Kidney tubule cell (primary cell): ENCODE results near the gene DPP10.

Source experiments
- DNase-seq: peaks from one replicate; pipeline ENCODE4 v3.0.0-alpha.2; 2018; ENCODE audit warnings: low spot score

The DPP10 gene

GRCh38 chr2:115285416-115285815 lies 843.0 kb downstream of the DPP10 start:
- no peak for DNase-seq

- no peak for DNase-seq
Measured at GRCh38 chr2:115290478-115290877, 848.0 kb downstream of the DPP10 start.

DNA sequence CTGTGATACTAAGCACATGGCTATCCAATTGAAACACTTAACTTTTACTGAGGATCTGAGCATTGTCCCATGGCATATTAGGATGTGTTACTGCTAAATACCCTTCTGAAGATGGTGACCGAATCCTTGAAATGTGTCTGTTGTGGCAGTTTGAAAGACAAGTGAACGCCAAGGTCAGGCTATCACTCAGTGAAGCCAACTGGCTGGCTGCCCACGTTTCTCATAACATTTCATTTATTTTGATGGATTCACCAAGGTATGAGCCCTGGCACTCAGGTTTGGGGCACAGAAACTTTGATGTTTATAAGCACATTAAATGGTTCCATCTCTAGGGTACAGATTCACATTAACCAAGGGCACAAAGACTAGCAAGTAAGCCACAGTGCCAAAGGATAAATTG lies 850.3 kb downstream of the DPP10 start:
- no peak for DNase-seq

DNA sequence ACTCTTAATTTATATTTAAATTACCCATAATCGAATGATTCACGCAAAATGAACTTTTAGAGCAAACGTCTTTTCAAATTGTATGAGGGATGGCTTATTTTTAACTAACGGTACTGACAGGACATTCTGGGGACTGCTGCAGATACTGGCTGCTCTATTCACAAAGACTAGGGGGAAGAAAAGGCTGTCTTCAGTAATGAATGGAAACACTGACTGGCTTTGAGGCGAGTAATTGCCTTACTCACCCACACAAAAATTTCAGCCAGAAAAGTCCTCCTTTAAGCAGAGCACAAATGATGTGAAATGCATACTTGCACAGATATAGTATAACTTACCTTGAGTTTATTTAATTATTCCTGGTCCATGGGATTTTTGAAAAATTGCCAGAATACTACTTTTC lies 852.6 kb downstream of the DPP10 start:
- no peak for DNase-seq

GRCh38 chr2:115297056-115297455 lies 854.6 kb downstream of the DPP10 start:
- DNase-seq: no peak

- DNase-seq: no peak
Measured at GRCh38 chr2:115299199-115299598, 856.8 kb downstream of the DPP10 start.

- DNase-seq: no peak
Measured at GRCh38 chr2:115305712-115306111, 863.3 kb downstream of the DPP10 start.

- DNase-seq: no peak
Measured at GRCh38 chr2:115314119-115314518, 871.7 kb downstream of the DPP10 start.

DNA sequence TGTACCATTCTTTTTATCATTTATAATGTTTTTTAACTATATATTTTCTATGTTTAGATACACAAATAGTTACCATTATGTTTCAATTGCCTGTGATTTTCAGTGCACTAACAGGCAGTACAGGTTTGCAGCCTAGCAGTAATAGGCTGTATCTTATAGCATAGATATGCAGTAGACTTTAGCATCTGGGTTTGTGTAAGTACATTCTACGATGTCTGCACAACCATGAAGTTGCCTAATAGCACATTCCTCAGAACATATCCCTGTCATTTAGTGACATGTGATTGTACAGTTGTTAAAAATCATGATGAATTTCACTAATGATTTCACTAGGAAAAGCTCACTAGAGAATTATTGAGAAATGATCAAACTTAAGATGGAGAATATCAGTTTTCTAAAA lies 884.6 kb downstream of the DPP10 start:
- DNase-seq: no peak

DNA sequence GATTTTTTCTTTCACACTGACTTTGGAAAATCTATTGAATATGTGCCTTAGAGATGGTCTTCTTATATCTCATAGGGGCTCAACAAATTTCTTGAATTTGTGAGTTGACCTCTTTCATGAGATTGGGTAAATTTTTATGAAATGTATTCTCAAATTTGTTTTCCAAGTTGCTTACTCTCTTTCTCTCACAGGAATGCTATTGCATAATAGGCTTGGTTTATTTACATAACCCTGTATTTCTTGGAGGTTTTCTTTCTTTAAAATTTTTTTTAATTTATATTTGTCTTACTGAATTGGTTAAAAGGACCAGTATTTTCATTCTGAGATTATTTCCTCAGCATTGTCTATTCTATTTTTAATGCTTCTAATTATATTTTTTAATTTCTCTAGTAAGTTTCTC lies 917.1 kb downstream of the DPP10 start:
- no peak for DNase-seq

- DNase-seq: no peak
Measured at GRCh38 chr2:115364093-115364492, 921.7 kb downstream of the DPP10 start.

DNA sequence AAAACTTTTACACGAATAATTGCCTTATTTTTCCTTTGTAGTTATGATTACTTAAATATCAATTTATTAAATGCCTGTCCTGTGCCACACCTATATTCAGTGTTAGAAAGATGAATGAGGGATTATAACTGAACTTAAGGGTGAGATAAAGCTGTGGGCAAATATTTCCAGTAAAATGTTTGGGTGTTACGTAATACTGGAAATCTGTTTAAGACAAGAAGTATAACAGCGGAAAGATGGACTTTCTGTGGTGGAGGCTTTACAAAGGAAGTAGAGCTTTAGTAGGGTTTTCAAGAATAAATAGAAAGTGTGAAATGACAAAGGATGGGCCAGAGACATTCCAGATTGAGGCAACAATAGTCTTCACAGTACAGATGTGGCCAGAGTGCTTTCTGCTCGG lies 927.0 kb downstream of the DPP10 start:
- no peak for DNase-seq

- DNase-seq: no peak
Measured at GRCh38 chr2:115374981-115375380, 932.5 kb downstream of the DPP10 start.

GRCh38 chr2:115384399-115384798 lies 942.0 kb downstream of the DPP10 start:
- DNase-seq: no peak

GRCh38 chr2:115386465-115386864 lies 944.0 kb downstream of the DPP10 start:
- no peak for DNase-seq

DNA sequence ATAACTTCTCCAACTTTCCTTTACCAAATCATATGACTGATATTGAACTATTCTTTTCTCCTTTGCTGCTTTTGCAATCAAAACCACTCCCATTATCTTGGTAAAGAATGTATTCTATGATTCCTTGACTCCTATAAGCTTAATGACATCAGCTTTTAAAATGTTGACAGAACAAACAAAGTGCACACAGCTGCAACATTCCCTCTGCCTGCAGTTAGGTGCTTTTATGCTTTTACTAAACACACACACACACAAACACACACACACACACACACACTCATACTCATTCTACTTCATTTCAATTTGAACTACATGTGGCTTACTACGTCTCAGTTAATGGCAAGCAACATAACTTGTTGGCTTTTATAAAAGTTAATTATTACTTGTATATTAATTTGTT lies 946.6 kb downstream of the DPP10 start:
- DNase-seq: no peak

DNA sequence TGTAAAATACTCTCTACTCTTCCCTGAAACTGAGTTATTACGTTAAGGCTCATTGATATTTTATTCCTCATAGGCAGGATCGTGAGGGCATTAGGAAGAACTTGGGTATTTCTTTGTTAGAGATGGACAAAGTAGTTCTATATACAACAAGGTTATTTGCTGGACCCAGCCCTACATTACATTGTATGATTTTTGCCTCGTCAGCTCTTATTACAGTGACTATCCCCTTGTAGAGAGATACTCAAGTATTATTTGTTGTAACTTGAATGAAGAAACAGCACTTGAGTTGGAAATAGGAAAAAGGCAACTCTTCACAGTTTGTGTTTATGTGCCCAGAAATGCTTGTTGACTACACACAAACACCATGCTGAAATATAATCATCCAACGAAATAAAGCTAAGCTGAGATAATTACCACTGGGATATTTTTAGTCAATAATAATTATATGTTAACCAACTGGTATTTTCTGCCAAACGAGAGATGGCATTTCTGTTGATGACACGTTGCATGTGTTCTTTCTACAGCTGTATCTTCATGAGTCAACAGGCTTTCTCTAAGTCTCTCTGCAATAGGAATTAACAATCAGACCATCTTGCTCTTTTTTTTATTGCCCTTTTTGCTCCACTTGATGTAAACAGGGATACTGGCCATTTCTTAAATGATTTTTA lies 947.6 kb downstream of the DPP10 start:
- no peak for DNase-seq

DNA sequence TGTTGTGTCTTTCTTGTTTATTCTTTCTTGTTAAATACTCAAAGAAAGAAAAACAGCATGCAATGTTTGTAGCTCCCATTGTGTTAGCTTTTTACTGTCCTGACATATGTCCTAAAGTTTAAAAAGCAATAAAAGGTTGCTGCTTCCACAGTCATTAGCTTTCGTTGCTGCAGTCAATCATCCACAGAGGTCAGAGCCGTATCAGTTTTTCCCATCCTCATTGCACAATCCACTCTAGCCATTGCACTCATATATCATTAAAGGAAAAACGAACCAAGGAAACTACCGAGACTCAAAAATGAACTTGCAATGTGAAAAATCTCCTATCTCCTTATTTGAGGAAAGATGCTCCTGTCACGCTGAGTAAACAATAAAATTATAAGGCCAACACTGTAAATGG lies 954.1 kb downstream of the DPP10 start:
- no peak for DNase-seq

- DNase-seq: no peak
Measured at GRCh38 chr2:115400940-115401339, 958.5 kb downstream of the DPP10 start.

DNA sequence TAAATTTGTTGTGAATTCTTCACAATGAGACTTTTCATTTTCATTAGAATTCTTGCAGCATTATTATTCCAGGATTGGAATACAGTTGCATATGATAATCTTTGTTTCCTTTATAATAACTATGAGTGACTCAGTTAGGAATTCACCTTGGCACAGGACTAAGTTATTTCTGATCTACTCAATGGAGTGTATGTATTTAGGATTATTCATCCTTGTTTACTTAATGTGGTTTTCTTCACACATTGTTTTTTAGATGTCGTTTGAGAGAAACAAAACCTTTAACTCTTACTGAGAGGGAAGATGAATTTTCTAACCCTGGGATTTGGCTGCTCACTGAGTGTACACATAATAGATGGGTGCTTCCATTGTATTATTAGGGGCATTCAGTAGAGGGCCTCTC lies 970.1 kb downstream of the DPP10 start:
- DNase-seq: no peak

- no peak for DNase-seq
Measured at GRCh38 chr2:115413791-115414190, 971.4 kb downstream of the DPP10 start.

GRCh38 chr2:115414466-115414865 lies 972.0 kb downstream of the DPP10 start:
- no peak for DNase-seq

DNA sequence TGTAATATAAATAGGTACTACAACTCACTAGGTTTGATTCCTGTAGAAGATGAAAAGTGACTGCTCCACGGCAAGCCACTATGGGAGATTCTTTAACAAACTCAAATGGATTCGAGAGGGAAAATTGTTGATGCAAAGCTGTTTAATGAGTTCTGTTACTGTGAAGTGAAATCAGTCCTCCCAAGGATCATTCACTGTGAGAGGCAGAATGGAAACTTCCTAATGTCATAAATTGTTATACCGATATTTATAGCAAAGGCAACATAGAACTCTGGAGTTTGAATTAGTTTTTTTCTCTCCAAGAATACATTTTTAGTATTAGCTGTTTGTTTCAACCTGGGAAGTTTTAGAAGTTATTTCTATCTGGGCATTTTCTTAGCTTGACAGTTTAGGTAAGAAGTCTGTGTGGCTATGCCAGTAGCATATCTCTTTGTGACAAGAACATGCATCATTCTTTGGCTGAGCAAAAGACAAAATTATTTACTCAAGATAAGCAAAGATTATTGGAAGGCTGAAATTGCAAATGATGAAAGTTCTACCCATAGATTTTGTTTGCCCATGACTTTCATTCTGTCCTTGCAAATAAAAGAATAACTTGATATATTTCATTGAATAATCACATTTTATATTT lies 979.7 kb downstream of the DPP10 start:
- DNase-seq: no peak

DNA sequence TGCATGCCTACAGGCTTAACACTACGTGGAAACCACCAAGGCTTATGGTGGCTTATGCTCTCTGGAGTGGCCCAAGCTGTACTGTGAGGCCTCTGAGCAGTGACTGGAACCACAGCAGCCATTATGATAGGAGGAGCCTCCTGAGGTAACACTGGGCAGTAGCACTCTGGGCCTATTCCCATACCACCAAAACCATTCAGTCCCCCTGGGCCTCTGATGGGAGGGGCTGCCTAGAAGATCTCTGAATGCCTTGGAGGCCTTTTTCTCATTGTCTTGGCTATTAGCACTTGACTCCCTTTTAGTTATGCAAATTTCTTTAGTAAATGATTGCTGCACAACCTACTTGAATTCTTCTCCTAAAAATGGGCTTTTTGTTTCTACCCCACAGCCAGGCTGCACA lies 985.0 kb downstream of the DPP10 start:
- DNase-seq: no peak
